ENCODE measurements around the gene SOWAHA.

The SOWAHA gene

DNA sequence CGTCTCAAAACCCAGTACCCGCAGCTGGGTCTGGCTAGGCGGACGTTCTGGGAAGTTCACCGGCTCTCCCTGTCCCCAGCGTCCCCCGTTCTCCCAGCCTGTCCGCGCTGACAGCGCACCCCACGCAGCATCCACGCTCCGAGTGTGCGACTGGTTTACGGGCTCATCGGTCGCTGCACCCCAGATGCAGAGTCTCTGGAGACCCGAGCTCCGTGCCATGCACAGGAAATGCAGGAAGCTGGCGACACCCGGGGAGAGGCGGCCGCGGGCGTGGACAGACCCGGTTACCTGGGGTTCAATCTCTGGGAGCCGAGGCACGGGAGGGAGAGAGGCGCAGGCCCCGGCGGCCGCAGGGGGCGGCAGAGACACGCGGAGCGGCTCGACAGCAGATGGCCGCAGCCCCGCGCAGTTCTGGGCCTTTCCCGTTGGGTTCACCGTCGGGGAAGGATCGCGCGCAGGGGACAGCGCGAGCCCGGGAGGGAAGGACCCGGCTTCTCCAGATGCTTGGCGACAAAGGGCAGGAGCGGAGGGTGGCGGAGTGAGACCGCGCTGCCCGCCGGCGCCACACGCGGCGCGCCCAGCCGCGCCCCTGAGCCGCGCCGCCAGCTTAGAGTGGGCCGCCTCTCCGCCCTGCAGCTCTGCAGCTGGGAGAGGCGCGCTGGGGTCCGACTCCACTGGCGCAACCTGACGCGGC is 16.8 kb downstream of the SOWAHA start:
- CTCF ChIA-PET, result interaction anchor here (0.8 to 3.2 kb wide), 11 partner anchors 10 to 448 kb away, joined by 3 to 26 read pairs (median 3); no protein-coding TSS in a partner anchor
- peaks cover 15% of the 10 kb centered on the region for H3K4me1 Mint-ChIP-seq
- H3K4me3 Mint-ChIP-seq, result peak overlapping the region; percentile 82
- no peaks in the 10 kb centered on the region for H3K9me3 Mint-ChIP-seq
- H3K27me3 Mint-ChIP-seq, result peaks cover 85% of the 10 kb centered on the region
- peak; percentile 80 for DNase-seq
- no peaks in the 10 kb centered on the region for H3K36me3 Mint-ChIP-seq
- H3K27ac Mint-ChIP-seq, result no peak overlapping the region

DNA sequence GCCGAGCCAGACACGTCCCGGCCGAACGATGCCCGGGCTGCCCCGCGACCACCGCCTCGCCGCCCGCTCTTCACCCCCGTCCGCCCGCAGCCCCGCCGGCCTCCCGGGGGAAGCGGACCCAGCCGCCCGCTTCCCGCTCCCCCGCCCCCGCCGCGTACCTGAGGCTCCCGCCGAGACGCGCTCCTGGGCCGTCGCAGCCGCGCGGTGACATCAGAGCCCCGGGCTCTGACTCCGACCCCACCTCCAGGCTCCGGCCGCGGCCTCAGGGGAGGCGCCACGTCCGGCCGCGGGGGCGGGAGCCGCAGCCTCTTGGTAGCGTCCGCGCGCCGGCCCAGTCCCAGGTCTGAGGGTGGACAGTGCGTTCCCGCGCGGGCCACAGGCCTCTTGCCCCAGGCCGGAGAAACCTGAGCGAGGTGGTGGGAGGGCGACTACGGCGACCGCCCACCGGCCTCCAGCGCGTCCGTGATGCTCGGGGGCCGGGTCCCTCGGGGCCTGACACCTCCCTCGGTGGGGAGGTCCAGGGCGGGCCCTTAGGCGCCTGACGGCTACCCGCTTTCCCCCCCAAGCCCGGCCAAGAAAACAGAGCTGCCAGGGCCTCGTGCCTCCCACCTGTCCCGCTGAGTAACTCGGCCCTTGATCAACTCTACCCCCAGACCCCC is 17.5 kb downstream of the SOWAHA start, which contains the start of gene SHROOM1:
Gene SHROOM1 (minus strand): TSS at position 212 of the 659 bp plus-strand sequence. CDS start 4,507 bp downstream, outside the sequence.
- Mint-ChIP-seq H3K27ac (no peak within 1 kb of the TSS), H3K36me3 (no peaks in the 10 kb centered on the region), H3K27me3 (peaks cover 80% of the 10 kb centered on the region), H3K4me3 (peak within 1 kb of the TSS; percentile 82), H3K4me1 (peaks cover 13% of the 10 kb centered on the region), H3K9me3 (no peaks in the 10 kb centered on the region)
- no peak for DNase-seq
- CTCF ChIA-PET, result interaction anchor here (1.1 to 3.2 kb wide), 7 partner anchors 11 to 442 kb away, joined by 3 to 26 read pairs (median 3); no protein-coding TSS in a partner anchor

DNA sequence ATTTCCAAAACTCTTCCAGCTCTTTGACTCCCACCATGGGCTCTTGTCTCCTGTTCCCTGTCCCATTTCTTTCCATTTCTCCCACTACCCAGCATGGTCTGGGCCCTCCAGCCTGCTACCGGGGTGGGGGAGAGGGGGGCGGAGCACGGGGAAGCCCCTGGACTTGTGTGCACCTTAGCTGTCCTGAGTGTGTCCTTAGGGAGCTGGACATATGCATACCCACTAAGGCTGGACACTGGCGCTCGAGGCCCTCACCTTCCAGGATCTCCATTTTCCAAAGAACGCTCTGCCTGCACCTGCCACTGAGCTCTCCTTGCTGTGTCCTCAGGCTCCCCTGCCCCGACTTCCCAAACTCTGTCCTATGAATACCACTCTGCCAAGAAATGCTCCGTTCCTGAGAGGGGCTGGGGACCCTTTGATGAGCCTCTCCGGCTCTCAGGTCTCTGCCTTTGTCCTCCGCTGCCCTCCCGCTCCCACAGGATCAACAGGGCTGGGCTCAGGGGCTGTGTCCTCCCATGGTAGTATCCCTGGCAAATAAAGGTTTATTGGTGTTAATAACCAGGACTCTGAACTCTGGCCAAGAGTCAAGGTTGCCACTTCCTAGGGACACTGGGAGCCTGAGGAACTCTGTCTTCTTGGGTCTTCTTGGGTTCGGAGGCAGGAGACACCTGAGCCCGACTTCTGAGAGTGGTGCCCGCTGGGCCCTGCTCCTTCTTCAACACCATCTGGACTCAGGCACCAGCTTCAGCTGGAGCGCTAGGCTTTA is 18.2 kb downstream of the SOWAHA start:
- Mint-ChIP-seq H3K36me3 (no peaks in the 10 kb centered on the region), H3K4me3 (peak overlapping the region; percentile 68), H3K27ac (no peak overlapping the region), H3K27me3 (peaks cover 73% of the 10 kb centered on the region), H3K9me3 (no peaks in the 10 kb centered on the region), H3K4me1 (peaks cover 13% of the 10 kb centered on the region)
- CTCF ChIA-PET, result interaction anchor here (1.3 kb wide), 1 partner anchor 40 kb away, joined by 3 read pairs; no protein-coding TSS in a partner anchor
- DNase-seq, result no peak

DNA sequence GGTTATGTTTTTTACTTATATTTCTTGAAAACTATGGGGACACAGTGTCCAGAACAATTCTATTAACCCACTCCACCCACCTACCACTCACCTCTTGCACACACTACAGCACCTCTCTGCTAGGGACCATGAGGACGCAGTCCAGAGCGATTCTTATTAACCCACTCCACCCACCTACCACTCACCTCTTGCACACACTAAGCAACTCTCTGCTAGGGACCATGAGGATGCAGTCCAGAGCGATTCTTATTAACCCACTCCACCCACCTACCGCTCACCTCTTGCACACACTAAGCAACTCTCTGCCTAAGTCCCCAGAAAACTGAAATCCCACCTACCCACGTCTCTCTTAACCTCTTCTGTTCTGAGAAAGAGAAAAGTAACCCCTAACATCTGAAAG is 19.5 kb downstream of the SOWAHA start:
- Mint-ChIP-seq H3K9me3 (no peaks in the 10 kb centered on the region), H3K27ac (no peak overlapping the region), H3K27me3 (peaks cover 63% of the 10 kb centered on the region), H3K4me3 (no peak overlapping the region), H3K36me3 (no peaks in the 10 kb centered on the region), H3K4me1 (peaks cover 13% of the 10 kb centered on the region)
- CTCF ChIA-PET, result interaction anchor here (1.1 kb wide), 1 partner anchor 12 kb away, joined by 3 read pairs; no protein-coding TSS in a partner anchor
- no peak for DNase-seq

DNA sequence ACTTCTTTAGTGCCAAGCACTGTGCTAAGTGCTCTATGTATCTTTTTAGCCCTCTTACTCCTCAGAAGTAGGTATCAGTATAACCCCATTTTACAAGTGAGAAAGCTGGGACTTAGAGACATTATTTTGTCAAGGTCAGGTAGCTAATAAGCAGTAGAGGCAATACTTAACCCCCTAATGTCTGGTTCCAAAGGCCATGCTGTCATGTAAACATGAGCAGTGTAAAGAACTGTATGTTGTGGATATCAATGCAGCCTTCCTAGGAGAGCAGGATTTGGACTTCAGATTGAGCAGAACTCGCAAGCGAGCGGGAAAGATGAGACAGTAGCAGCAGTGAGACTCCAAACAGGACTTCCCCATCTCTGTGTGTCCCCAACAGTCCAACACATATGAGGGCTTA is 21.0 kb downstream of the SOWAHA start:
- CTCF ChIA-PET, result interaction anchor here (0.9 to 1.2 kb wide), 3 partner anchors 10 to 276 kb away, joined by 3 read pairs; no protein-coding TSS in a partner anchor
- no peak overlapping the region for H3K4me3 Mint-ChIP-seq
- H3K27me3 Mint-ChIP-seq, result peaks cover 61% of the 10 kb centered on the region
- H3K9me3 Mint-ChIP-seq, result no peaks in the 10 kb centered on the region
- H3K4me1 Mint-ChIP-seq, result peaks cover 13% of the 10 kb centered on the region
- no peak overlapping the region for H3K27ac Mint-ChIP-seq
- no peaks in the 10 kb centered on the region for H3K36me3 Mint-ChIP-seq
- DNase-seq, result no peak

DNA sequence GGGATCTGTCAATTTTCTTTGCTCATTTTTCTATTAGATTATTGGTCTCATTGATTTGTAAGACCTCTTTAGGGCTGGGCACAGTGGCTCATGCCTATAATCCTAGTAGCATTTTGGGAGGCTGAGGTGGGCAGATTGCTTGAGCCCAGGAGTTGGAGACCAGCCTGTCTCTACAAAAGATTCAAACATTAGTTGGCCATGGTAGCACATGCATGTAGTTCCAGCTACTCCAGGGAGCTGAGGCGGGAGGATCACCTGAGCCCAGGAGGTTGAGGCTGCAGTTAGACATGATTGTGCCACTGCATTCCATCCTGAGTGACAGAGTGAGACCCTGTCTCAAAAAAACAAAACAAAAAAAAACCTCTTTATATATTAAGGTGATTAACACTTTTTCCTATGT is 23.8 kb downstream of the SOWAHA start:
- no peak for DNase-seq
- H3K4me1 Mint-ChIP-seq, result no peaks in the 10 kb centered on the region
- CTCF ChIA-PET, result no interaction called here
- no peak overlapping the region for H3K27ac Mint-ChIP-seq
- H3K27me3 Mint-ChIP-seq, result peaks cover 33% of the 10 kb centered on the region
- no peak overlapping the region for H3K4me3 Mint-ChIP-seq
- H3K9me3 Mint-ChIP-seq, result no peaks in the 10 kb centered on the region
- H3K36me3 Mint-ChIP-seq, result no peaks in the 10 kb centered on the region

DNA sequence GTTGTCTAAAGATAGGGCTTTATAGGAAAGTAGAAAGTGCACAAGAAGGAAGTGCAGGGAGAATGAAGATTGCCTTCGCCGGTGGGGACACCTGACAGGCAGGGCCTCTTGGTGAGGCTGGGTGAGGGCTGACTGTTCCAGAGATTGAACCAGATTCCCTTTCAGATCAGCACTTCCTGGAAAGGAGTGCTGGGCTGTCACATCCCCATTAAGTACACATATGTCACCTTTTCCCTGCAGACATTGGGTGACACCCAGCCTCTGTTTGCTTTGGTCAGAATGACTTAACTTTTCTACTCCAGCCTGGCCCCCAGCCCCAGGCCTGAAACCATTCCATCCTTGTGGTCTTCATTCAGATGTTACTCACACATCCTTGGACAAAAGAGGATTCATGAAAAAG is 24.8 kb downstream of the SOWAHA start:
- CTCF ChIA-PET, result no interaction called here
- peaks cover 25% of the 10 kb centered on the region for H3K27me3 Mint-ChIP-seq

DNA sequence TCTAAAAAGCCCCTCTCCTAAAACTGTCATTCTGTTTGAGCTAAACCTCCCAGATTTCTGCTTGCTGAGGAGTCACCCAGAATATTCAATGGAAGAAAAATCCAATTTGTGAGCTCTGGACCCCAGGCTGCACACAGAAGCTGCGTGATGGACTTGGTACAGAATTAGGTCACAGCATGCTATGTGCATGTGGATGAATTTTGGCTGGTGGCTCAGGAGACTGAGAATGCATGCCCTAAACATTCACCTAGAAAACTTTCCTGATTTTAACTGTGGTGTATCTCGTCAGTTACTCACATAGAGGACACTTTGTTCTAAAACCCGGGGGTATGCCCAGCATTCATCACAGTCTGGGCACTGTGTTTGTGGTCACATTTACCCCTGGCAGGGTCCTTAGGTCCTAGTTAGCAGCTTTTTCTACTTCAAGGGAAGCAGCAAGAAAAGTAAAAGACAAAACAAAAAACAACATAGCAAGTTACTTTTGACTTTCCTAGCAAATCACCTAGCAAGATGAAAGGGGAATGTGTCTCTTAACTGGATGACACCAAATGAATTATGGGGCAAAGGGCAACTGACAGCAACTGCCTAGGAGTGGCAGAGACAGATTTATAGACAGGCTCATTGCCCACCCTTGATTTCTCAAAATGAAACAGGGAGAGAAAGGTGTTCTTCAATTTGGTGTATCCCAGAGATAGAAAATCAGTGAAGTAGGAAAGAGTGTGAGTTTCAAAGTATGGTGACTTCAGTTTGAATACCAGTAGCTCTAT is 25.6 kb downstream of the SOWAHA start:
- Mint-ChIP-seq H3K9me3 (no peaks in the 10 kb centered on the region), H3K4me1 (no peaks in the 10 kb centered on the region), H3K27ac (no peak overlapping the region), H3K27me3 (peaks cover 16% of the 10 kb centered on the region), H3K4me3 (no peak overlapping the region), H3K36me3 (no peaks in the 10 kb centered on the region)
- DNase-seq, result no peak
- CTCF ChIA-PET, result no interaction called here

More for the DNA sequence above, 24.8 kb downstream of the SOWAHA start:
- H3K36me3 Mint-ChIP-seq, result no peaks in the 10 kb centered on the region
- DNase-seq, result no peak
- no peak overlapping the region for H3K4me3 Mint-ChIP-seq
- no peaks in the 10 kb centered on the region for H3K4me1 Mint-ChIP-seq
- no peak overlapping the region for H3K27ac Mint-ChIP-seq
- no peaks in the 10 kb centered on the region for H3K9me3 Mint-ChIP-seq

DNA sequence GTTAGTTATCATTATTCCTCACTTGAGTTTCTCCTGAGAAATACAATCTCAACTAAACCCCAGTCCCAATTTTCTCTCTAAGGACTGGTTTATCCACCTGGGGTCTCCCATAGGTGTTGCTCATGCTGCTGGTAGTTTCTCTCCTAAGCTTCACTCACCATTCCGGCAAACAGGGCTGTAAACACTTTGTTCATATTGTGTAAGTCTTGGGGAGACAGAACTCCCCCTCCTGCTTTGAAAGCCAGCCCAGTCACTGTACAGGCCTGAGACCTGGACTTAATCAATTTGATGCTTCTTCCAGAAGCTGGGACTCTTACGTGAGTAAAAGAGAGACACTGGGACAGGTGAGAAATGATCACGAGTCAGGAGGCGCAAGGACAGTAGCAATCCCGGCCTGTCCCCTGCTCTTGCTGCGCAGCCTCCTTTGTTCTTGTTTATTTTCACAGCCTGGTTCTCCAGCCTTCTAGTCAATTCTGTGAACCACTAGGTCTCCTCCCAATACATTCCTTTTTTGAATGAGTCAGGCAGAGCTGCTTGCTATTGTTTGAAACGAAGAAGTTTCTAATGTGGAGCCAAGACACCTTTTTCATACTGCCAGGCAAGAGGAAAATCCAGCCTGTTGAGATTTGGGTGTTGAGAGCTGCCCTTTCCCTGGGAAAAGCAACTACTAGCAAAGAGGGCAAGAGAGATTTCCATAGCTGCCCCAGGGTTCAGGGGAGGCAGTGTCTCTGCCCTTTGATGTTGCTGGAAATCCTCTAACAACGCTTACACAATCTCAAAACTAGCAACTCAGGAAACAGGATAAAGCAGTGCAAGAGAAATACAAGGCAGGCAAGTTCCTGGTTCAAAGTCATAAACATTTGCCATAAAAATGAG is 26.6 kb downstream of the SOWAHA start:
- H3K4me3 Mint-ChIP-seq, result no peak overlapping the region
- CTCF ChIA-PET, result no interaction called here
- no peaks in the 10 kb centered on the region for H3K4me1 Mint-ChIP-seq
- no peak for DNase-seq
- H3K27ac Mint-ChIP-seq, result peak overlapping the region; percentile 42
- H3K9me3 Mint-ChIP-seq, result no peaks in the 10 kb centered on the region
- H3K27me3 Mint-ChIP-seq, result peaks cover 19% of the 10 kb centered on the region
- no peaks in the 10 kb centered on the region for H3K36me3 Mint-ChIP-seq

DNA sequence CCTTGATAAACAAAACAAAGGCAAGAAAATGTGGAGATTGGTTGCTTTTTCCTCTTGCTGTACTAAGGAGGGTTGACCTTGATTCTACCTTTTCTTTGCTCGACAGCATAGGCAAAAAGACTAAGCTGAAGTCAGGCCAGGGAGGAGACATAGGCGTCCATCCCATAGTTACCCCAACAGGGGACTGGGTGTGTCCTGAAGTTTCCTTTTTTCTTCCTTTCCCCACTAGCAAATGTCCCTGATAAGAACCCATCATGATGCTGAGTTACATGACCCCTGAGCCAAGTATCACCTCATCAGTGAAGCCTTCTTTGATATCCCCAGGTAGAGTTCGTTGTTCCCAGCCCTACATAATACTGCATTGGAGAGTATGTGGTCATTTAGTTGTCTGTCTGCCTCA is 27.2 kb downstream of the SOWAHA start:
- CTCF ChIA-PET, result no interaction called here
- DNase-seq, result no peak
- peaks cover 19% of the 10 kb centered on the region for H3K27me3 Mint-ChIP-seq
- no peak overlapping the region for H3K27ac Mint-ChIP-seq
- no peaks in the 10 kb centered on the region for H3K36me3 Mint-ChIP-seq
- no peaks in the 10 kb centered on the region for H3K9me3 Mint-ChIP-seq
- no peak overlapping the region for H3K4me3 Mint-ChIP-seq
- H3K4me1 Mint-ChIP-seq, result no peaks in the 10 kb centered on the region

DNA sequence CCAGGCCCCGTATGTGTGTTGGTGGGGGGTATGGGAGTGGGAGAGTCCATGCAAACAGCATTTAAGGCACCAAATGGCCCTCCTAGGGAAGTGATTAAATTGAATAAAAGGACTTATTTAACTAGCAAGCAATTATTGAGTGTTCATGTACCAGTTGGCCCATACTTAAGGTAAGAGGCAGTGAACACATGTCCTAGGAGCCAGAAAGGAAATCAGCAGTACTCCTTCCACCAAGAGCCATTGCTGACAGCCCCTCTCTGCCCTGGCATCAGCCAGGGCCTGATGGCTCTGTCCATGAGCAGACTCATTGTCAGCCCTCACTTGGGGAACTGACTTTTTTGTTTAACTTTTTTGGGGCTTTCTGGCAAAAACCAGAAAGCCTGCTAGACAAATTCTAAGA is 27.8 kb downstream of the SOWAHA start:
- DNase-seq, result no peak
- CTCF ChIA-PET, result no interaction called here
- no peaks in the 10 kb centered on the region for H3K36me3 Mint-ChIP-seq
- H3K27me3 Mint-ChIP-seq, result peaks cover 19% of the 10 kb centered on the region
- no peak overlapping the region for H3K4me3 Mint-ChIP-seq
- H3K9me3 Mint-ChIP-seq, result no peaks in the 10 kb centered on the region
- H3K4me1 Mint-ChIP-seq, result no peaks in the 10 kb centered on the region
- H3K27ac Mint-ChIP-seq, result no peak overlapping the region

DNA sequence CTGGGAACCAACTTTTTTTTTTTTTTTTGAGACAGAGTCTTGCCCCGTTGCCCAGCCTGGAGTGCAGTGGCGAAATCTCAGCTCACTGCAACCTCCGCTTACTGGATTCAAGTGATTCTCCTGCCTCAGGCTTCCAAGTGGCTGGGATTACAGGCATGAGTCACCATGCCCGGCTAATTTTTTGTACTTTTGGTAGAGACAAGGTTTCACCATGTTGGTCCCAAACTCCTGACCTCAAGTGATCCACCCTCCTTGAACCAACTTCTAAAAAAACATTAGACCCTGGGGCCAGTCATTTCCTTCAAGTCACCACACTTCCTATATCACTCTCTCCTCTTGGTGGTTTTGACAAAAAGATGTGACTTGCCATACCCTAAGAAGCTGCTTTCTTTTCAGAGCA is 28.2 kb downstream of the SOWAHA start:
- H3K4me3 Mint-ChIP-seq, result no peak overlapping the region
- DNase-seq, result no peak
- H3K27me3 Mint-ChIP-seq, result peaks cover 19% of the 10 kb centered on the region
- CTCF ChIA-PET, result no interaction called here
- no peaks in the 10 kb centered on the region for H3K4me1 Mint-ChIP-seq
- H3K9me3 Mint-ChIP-seq, result no peaks in the 10 kb centered on the region
- H3K36me3 Mint-ChIP-seq, result no peaks in the 10 kb centered on the region
- H3K27ac Mint-ChIP-seq, result no peak overlapping the region

DNA sequence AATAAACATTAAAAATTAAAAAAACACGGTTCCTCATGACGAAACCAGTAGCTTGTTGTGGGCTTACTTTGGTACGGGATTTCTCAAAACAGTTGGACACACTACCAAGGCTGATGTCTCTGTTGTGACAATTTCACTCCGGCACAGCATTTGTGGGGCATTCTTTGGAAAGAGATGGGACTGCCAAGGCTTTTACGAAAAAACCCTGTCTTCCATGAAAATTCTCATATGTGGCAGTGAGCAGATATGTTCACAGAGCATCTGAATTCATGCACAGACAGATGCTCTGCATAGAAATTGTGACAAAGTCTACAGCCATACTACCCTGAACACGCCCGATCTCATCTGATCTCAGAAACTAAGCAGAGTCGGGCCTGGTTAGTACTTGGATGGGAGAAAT is 35.2 kb downstream of the SOWAHA start:
- H3K27ac Mint-ChIP-seq, result no peak overlapping the region
- H3K27me3 Mint-ChIP-seq, result peaks cover 11% of the 10 kb centered on the region
- no peak overlapping the region for H3K4me3 Mint-ChIP-seq
- CTCF ChIA-PET, result interaction anchor here (1.5 kb wide), 1 partner anchor 29 kb away, joined by 3 read pairs; no protein-coding TSS in a partner anchor
- no peaks in the 10 kb centered on the region for H3K9me3 Mint-ChIP-seq
- H3K36me3 Mint-ChIP-seq, result no peaks in the 10 kb centered on the region
- DNase-seq, result no peak
- H3K4me1 Mint-ChIP-seq, result no peaks in the 10 kb centered on the region
